Activated effector memory CD4-positive, alpha-beta T cell treated with Interleukin-2 at 50 U/mL for 16 hours (primary cell): ENCODE data around the gene TMEM132D.

Experiments
- DNase-seq: peaks from one replicate; pipeline ENCODE4 v3.0.0-alpha.2; 2020

TMEM132D gene

DNA sequence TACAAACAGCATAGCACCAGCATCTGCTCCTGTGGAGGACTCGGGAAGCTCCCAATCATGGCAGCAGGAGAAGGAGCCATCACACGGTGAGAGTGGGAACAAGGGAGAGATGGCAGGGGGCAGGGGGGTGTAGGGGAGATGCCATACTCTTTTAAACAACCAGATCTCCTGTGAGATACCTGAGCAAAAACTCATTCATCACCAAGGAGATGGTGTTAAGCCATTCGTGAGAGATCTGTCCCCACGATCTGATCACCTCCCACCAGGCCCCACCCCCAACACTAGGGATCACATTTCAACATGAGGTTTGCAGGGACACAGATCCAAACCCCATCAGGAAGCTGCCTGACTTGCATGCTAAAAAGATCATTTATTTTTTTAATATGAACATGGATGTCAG is 499.3 kb downstream of the TMEM132D start:
- DNase-seq, result no peak

DNA sequence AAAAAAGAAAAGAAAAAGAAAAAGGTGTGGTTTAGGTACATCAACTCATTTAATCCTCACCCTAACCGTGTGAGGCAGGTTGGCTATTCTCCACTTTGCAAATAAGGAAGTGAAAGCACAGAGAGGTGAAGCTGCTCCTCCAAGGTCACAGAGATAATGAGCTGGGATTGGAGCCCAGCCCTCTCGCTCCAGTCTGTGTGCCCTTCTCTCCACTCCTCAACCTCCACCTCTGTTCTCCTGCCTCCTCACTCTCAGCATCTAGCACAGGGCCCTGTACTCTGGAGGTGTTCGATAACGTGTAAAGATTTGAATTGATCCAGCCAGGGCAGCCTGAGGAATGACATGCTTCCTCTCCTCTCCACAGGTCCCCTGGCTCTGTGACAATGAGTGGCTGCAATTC is 502.3 kb downstream of the TMEM132D start:
- no peak for DNase-seq

DNA sequence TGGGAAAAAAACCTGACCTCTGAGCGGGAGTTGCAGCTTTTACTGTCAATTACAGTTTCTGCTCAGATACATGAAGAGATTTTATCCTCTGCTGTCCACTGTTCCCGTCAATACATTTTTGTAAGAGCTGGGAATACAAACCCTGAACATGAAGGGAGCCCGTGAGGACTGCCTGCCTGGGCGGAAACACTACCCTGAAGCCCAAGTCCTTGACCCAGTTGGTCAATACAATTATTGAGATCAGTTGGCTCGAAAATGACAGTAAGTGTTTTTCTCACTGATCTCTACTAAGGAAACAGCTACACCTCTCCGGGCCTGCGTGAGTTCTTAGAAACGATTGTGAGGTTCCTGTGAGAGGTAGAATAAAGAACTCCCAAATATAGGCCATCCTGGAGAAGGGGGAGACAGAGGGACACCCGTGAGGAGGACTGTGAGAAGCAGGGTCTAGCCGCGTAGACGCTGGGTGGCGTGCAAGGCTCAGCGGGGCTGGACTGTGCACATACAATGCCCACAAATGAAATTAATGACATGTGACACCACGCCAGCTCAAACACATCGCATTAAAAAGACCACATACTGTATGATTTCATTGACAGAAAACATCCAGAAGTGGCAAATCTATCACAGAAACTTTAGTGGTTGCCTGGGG is 509.5 kb downstream of the TMEM132D start:
- no peak for DNase-seq

DNA sequence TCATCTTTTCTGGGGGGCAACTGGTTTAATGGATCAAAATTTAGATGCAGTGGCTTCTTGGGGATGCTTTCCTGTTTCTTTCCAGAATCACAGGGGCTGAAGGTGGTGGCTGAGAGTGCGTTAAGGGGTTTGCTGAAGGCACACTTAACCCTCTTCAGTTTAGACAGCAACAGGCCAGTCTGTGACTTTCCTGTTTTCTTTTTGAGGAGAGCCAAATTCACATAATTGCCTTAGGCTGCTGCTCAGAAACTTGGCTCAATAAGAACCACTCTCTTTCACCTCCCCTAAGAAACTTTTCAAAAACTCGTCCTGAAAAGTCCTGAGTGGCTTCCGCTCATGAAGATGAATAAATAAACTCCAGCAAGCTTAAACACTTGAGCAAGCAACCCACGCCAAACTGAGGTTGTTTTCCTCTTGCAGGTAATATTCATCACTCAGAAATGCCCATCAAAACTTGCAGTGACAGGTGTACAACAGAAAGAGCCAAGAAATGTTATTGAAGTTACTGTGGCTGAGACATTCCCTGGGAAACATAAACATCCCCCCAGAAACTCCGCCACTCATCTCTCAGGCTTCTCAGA is 510.4 kb downstream of the TMEM132D start:
- no peak for DNase-seq

DNA sequence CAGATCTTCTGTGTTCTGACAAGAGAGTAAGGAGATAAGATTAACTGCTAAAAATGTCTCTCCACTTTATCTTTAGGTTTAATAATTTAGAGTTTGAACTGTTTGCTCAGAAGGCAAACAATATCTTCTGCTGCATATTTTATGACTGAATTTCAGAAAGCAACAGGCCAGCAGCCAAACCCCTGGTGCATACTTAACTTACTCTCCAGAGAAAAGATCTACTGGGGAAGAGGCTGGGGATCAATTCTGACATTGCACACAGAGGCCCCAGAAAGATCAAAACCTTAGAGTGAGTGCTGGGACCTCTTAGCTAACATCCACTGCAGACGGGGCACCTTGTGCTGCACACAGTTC is 518.2 kb downstream of the TMEM132D start:
- no peak for DNase-seq

DNA sequence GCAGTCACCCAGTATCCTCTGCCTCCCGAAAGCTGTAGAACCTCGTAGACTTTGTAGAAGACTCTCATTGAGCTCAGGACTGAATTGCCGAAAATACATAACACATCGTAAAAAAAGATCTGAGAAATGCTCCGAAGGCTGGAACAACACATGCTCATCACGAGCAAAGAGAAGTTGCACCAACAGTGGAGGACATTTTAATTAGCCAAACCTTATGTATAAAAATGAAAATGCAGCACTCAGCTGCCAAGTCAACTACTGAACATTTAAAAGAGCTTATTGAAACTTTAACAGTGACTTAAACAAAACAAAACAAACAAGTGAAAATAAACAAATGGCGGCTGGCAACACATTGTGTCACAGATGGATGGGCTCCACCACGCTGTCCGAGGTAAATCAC is 519.9 kb downstream of the TMEM132D start:
- no peak for DNase-seq

DNA sequence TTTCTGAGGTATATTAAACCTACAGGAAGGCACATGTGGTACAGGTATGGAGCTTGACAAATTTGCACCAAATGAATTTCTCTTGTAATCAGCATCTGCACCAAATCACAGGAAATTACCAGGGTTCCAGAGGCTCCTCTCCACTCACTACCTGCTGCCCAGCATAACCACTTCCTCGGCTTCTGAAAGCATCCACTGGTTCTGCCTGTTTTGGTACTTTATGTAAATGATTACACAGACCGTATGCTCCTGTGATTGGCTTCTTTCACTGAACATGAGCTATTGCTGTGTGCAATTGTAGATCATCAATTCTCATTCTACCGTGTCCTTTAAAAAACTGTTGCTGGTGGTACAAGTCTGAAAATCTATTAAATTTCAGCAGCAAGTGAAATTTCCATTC is 522.1 kb downstream of the TMEM132D start:
- DNase-seq, result no peak

DNA sequence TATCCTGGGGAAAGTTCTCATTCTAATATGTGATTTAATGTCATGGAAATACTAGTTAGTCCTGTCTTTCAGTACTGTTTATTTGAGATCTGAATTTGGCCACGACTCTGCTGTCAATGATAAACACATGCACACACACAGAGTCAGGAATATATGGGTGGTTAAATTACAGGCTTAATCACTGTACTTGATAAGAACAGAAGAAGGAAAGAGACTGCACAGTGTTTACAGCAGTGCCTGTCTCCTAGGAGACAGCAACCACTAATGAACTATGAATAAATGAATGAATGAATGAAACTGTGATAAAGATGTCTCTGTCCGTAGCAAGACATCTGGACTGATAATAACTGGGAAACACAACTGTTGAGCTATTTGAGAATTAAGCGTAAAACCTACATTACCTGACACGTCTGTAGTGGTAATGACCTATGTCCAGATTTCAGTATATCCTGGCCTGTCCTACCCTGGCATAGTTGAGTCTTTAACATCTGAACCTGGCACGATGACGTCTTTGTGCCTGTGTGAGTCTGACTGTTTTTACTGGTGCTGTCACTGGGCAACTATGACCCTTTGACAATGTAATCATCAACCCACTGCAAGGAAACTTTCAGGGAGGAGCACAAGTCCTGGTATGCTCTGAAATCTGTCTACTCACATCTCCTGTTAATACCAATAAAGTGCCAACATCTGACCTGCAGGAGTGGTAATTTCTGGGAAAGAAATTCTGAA is 524.6 kb downstream of the TMEM132D start:
- no peak for DNase-seq

DNA sequence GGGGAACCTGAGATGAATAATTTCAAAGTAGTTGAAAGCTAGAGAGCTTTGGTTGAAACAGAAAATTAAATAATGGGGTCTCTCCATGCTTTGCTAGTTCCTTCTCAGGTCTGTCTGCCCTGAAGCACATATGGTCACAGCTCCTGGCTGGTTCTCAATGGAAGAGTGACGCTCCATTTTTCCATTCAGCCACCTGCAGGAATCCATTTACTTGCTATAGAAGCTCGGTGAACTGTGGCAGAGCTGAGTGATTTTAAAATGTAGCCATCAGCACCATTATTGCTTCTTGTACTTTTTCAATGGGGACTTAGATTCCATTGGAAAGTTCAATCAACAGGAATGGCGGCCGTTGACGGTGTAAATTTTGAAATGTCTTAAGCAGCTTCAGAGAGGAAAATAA is 525.3 kb downstream of the TMEM132D start:
- no peak for DNase-seq

DNA sequence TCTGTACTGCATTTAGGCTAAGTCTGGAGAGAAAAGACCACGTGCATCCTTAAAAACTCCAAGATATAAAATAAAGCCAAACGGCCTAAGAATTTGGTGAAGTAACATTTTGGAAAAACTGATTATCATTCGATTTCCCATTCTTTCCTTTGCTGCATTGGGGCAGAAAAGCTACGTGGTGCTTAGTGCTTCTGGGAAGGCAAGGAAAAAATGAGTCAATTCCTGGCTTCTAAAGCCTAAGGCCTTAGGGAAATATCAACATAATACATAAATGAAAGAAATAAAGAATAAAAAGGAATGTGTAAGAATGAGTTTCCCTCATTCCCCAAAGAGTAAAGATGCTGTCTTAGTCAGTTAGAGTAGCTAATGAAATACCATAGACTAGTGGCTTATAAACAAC is 530.1 kb downstream of the TMEM132D start:
- no peak for DNase-seq

DNA sequence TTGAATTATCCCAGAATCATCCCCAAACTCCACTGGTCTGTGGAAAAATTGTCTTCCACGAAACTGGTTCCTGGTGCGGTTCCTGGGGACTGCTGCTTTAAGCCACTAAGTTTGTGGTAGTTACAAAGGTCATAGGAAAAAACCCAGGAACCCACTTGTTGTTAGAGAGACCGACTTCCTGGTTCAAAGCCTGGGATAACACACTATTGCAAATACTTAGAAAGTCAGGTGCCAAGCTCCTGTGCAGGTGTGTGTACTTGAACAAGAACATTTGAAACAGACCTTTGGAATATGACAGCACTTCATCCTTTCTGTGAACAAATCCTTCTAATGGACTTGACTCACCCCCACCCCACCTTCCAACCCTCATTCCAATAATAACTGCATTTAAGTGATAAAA is 530.9 kb downstream of the TMEM132D start:
- no peak for DNase-seq

DNA sequence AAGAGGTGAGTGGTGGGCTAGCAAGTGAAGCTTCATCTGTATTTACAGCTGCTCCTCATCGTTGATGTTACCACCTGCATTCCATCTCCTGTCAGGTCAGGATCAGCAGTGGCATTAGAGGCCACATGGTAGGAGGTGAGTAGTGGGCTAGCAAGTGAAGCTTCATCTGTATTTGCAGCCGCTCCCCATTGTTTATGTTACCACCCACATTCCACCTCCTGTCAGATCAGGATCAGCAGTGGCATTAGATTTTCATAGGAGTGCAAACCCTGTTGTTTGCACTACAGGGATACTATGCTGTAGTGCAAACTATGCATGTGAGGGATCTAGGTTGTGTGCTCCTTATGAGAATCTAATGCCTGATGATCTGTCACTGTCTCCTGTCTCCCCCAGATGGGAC is 531.5 kb downstream of the TMEM132D start:
- DNase-seq, result no peak

DNA sequence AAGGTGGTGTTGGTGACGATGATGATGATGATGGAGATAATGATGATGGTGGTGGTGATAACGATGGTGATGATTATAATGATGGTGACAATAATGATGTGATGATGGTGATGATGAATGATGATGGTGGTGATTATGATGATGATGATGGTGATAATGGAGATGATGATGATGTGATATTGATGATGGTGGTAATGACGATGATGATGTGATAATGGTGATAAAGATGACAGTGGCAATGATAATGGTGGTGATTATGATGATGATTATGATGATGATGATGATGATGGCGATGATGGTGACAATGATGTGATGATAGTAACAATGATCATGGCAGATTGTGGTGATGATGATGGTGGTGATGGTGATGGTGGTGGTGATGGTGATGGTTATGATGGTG is 532.6 kb downstream of the TMEM132D start:
- no peak for DNase-seq

DNA sequence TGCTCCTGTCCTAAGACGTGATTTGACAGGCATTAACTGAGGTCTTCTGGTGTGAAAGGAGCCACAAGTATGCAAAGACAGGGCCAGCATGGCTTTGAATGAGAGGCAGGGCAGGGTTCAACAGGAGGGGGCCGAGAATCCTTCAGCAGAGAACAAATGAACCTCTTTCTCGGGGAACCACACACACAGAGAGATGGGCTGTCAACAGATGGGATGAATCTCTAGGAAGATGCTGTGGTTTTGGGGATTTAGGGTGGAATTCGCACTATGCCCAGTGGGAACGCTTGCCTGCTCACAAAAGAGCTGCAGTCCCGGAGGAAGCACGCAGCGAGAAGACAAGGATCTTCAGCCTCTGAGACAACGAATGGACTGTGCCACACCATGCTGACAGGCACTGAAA is 537.2 kb downstream of the TMEM132D start:
- DNase-seq, result no peak

DNA sequence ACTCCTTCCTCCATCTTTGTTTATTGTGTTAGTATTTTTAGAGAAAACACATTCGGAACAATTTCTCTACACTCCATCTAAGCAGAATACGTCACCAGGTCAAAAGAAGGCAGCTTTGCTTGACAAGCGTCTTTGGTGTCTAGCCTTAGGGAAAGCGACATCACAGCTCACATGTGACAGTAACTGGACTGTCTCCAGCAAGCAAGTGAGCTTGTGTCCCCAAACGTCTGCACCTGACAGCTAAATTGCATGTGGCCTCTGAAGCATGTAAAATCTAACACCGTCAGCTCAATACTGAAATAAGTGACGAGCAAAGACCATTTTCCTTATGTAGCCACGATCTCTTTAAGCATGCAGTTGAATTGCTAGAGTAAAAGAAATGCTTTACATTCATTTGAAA is 540.8 kb downstream of the TMEM132D start:
- DNase-seq, result no peak

DNA sequence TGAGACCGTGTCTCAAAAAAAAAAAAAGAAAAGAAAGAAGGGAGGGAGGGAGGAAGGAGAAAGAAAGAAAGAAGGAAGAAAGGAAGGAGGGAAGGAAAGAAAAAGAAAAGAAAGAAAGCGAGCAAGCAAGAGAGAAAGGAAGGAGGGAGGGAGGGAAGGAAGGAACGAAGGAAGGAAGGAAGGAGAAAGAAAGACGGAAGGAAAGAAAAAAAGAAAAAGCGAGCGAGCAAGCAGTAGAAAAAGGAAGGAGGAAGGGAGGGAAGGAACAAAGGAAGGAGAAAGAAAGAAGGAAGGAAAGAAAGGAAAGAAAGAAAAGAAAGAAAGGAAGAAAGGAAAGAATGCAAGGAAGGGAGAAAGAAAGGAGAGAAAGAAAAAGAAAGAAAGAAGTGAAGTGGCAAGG is 546.6 kb downstream of the TMEM132D start:
- DNase-seq, result no peak

DNA sequence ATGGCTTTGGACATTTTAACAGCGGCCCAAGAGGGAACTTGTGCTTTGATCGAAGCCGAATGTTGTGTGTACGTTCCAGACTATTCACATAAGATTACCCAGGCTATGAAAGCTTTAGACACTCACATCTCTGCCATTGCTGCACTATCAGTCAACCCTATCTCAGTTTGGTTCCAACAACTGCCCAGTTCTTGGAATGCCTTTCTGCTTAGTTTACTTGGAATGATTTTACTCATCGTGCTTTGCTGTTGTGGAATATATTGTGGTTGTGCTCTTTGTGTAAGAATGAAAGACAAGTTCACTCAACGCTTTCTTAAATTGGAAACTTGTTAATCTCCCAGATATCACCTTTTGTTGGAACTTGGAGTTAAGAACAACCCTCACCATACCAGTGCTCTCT is 552.3 kb downstream of the TMEM132D start:
- DNase-seq, result no peak

DNA sequence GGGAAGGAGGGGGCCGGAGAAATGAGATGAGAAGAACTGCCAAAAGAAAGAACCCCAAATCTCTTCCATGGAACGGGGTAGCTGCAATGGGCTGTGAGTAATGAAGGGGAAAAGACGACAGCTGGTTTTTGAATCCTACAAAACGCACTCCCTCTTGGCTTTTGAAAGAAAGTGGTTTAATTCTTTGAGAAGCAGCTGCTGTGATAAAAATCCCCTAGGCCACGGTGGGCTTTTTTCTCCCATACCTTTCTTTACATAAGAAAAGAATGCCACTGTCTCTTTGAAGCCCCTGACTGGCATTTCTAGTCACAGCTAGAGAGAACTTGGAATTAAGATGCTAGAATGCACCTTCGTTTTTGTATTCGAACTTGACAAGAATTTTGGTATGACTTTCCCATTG is 564.5 kb downstream of the TMEM132D start:
- no peak for DNase-seq

DNA sequence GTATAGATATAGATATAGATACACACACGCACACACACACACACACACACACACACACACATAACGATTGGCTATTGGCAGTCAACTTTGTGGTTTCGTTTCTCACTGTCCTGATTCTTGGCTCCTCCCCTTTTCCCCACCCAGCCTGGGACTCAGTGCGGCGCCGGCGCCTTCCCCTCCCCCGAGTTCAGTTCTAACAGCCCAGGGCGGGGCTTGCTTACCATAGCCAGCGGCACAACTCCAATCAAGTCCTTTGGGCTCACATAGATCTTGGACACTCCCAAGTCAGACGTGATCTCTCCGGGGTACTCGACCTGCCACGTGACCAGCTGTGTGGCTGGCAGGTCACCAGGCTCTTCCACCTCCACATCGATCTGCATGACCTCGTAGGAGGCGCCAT is 566.4 kb downstream of the TMEM132D start:
- DNase-seq, result no peak

DNA sequence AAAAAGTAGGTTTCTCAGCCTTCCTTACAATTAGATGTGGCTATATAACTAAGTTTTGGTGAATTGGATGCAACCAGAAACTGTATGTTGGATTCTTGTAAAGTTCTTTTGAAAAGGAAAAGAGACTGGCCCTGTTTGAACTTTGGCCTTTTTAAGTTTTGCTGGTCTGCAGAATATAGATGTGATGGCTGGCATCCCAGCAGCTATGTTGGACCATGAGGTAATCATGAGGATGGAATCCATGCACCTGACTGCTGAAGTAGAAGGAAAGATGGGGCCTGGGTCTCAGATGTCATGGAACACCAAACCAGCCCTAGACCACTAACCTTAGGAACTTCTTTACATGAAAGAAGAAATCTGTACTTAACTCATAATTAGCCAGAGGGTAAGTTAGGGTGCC is 568.1 kb downstream of the TMEM132D start:
- DNase-seq, result no peak

DNA sequence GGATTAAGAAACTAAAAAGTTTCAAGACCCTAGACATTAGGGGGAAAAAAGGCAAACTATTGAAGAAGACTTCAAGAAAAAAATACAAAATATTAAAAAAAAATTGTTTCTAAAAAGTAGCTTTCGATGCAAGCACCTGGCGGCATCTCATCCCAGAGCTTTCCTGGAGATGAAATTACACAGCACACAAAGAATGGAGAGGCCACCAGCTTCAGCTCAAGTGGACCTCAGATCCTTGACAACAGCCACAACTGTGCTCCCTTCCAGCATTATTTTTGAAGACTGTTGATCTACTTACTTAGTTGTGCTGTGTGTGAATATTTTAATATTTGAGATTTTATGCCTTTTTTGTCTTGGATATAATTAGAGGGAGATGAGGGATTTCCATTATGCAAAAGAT is 571.5 kb downstream of the TMEM132D start:
- no peak for DNase-seq

DNA sequence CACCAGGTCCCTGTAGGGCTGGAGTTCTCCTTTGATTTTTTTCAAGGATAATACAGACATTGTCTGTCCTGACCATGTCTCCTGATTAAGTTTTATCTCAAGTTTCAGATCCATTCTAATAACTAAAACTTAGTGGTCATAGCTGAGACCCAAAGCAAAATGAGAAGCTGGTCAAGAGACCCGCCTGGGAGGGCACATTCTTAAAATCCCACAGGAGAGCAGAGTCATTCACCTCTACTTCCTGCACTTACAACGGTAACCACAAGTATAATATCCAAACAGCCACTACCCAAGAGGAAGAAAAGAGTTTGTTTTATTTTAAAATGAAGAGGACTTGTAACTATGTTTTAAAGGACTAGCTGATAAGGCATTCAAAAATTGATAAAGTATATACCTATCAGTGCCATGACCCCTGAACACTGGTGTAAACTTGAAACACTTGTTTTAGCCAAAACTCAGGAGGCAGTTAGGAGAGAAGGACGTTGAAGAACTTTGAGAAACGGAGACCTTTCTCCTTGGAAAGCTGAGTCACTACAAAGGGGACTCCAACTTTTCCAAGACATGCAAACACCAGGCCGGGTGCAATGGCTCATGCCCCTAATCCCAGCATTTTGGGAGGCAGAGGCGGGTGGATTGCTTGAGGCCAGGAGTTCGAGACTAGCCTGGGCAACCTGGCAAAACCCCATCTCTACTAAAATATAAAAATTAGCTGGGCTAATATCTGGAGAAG is 572.3 kb downstream of the TMEM132D start:
- DNase-seq, result no peak

DNA sequence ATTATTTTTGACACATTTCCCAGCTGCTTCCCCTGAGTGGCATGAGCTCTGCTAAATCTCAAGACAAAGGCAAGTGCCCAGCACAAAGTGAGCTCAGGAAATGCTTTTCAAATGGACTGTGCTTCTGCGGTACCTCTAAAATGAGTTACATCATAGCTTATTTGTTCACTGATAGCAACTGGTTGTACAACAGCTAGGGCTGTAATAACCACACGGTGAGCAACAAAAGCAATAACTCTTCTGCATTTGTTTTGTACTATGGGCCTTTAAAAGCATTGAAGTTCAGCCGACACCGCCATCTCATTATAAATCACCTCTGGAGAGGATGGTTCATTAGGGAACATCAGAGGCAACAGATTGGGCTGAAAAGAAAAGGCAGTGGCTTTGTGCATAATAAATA is 575.6 kb downstream of the TMEM132D start:
- DNase-seq, result no peak

DNA sequence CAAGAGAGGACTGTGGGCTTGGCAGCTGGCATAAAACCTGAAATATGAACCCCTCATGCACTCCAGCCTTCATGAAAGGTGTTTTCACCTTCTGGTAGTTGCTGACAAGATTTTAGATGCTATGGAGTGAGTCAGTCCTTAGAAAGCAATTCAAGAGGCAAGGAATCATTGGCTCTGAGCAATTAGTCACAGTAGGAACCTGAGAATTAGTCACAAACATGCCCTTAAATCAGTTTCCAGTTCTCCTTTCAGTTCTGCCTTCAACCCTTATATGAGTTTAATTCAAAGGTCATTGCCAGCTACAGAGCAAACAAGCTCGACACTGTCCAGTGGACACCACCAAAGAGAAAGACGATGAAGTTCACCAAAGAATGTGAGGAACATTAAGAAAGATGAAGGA is 578.3 kb downstream of the TMEM132D start:
- DNase-seq, result no peak
